ENCODE results near the gene AP5B1.

Gene AP5B1

GRCh38 chr11:65777241-65777640, 3.5 kb downstream of the AP5B1 start:
- H3K4me1 ChIP-seq (ENCODE audit: insufficient read depth, low read length, severe bottlenecking): peaks cover 6% of the 10 kb centered on the region
- peaks cover 13% of the 10 kb centered on the region for H3K36me3 ChIP-seq (ENCODE audit: insufficient read depth, low read length)
- H3K4me2 ChIP-seq (ENCODE audit: low read length): no peak overlapping the region
- H3K4me3 ChIP-seq (ENCODE audit: low read depth, low read length, poor library complexity, severe bottlenecking): no peak overlapping the region
- no peaks in the 10 kb centered on the region for H4K20me1 ChIP-seq (ENCODE audit: insufficient read depth, low read length)
- TF ChIP-seq CTCF (IDR thresholded peaks at IDR 0.05; ENCODE audit: low read length) (no peak), EZH2 (IDR thresholded peaks at IDR 0.05; ENCODE audit: borderline replicate concordance, low read length) (no peak)
- no peaks in the 10 kb centered on the region for H3F3A ChIP-seq (ENCODE audit: insufficient read depth, low read length)
- H3K9me2 ChIP-seq (ENCODE audit: low read depth, low read length): no peaks in the 10 kb centered on the region
- H2AFZ ChIP-seq (ENCODE audit: low read length): no peak overlapping the region
- H3K9me3 ChIP-seq (ENCODE audit: low read length): no peaks in the 10 kb centered on the region
- H3K9ac ChIP-seq (ENCODE audit: low read length): no peak overlapping the region
- no peaks in the 10 kb centered on the region for H3K27me3 ChIP-seq (ENCODE audit: insufficient read depth, low read length)
- H3K27ac ChIP-seq (ENCODE audit: low read depth, low read length, poor library complexity, severe bottlenecking): no peak overlapping the region
- H3K79me2 ChIP-seq (ENCODE audit: insufficient read depth, low read length): no peaks in the 10 kb centered on the region

- peaks cover 13% of the 10 kb centered on the region for H3K36me3 ChIP-seq (ENCODE audit: insufficient read depth, low read length)
- H2AFZ ChIP-seq (ENCODE audit: low read length): no peak overlapping the region
- H3F3A ChIP-seq (ENCODE audit: insufficient read depth, low read length): no peaks in the 10 kb centered on the region
- H3K4me1 ChIP-seq (ENCODE audit: insufficient read depth, low read length, severe bottlenecking): peaks cover 6% of the 10 kb centered on the region
- H3K9me2 ChIP-seq (ENCODE audit: low read depth, low read length): no peaks in the 10 kb centered on the region
- H3K9me3 ChIP-seq (ENCODE audit: low read length): no peaks in the 10 kb centered on the region
- H3K4me3 ChIP-seq (ENCODE audit: low read depth, low read length, poor library complexity, severe bottlenecking): no peak overlapping the region
- H3K27ac ChIP-seq (ENCODE audit: low read depth, low read length, poor library complexity, severe bottlenecking): no peak overlapping the region
- no peak overlapping the region for H3K9ac ChIP-seq (ENCODE audit: low read length)
- no peak overlapping the region for H3K4me2 ChIP-seq (ENCODE audit: low read length)
- no peaks in the 10 kb centered on the region for H3K79me2 ChIP-seq (ENCODE audit: insufficient read depth, low read length)
- H3K27me3 ChIP-seq (ENCODE audit: insufficient read depth, low read length): no peaks in the 10 kb centered on the region
- no peaks in the 10 kb centered on the region for H4K20me1 ChIP-seq (ENCODE audit: insufficient read depth, low read length)
- TF ChIP-seq EZH2 (IDR thresholded peaks at IDR 0.05; ENCODE audit: borderline replicate concordance, low read length) (no peak), CTCF (IDR thresholded peaks at IDR 0.05; ENCODE audit: low read length) (no peak)
These were observed 4.0 kb downstream of the AP5B1 start for GRCh38 chr11:65776710-65777141.

GRCh38 chr11:65776196-65776595, 4.6 kb downstream of the AP5B1 start:
- no peaks in the 10 kb centered on the region for H3K9me3 ChIP-seq (ENCODE audit: low read length)
- no peaks in the 10 kb centered on the region for H3K27me3 ChIP-seq (ENCODE audit: insufficient read depth, low read length)
- no peaks in the 10 kb centered on the region for H3F3A ChIP-seq (ENCODE audit: insufficient read depth, low read length)
- H3K4me2 ChIP-seq (ENCODE audit: low read length): no peak overlapping the region
- no peak overlapping the region for H3K9ac ChIP-seq (ENCODE audit: low read length)
- H3K79me2 ChIP-seq (ENCODE audit: insufficient read depth, low read length): no peaks in the 10 kb centered on the region
- TF ChIP-seq CTCF (IDR thresholded peaks at IDR 0.05; ENCODE audit: low read length) (no peak), EZH2 (IDR thresholded peaks at IDR 0.05; ENCODE audit: borderline replicate concordance, low read length) (no peak)
- H4K20me1 ChIP-seq (ENCODE audit: insufficient read depth, low read length): no peaks in the 10 kb centered on the region
- H2AFZ ChIP-seq (ENCODE audit: low read length): no peak overlapping the region
- H3K9me2 ChIP-seq (ENCODE audit: low read depth, low read length): no peaks in the 10 kb centered on the region
- no peak overlapping the region for H3K27ac ChIP-seq (ENCODE audit: low read depth, low read length, poor library complexity, severe bottlenecking)
- peaks cover 13% of the 10 kb centered on the region for H3K36me3 ChIP-seq (ENCODE audit: insufficient read depth, low read length)
- H3K4me1 ChIP-seq (ENCODE audit: insufficient read depth, low read length, severe bottlenecking): peaks cover 6% of the 10 kb centered on the region
- H3K4me3 ChIP-seq (ENCODE audit: low read depth, low read length, poor library complexity, severe bottlenecking): no peak overlapping the region

Measured in OCI-LY1 (cell line).